ENCODE results near the gene ZNF195.
"Not testable (repeated sequence)": the region's sequence is repeated elsewhere in the genome, so short reads cannot be mapped to it uniquely, and the experiment has no call there.

Gene ZNF195

GRCh38 chr11:3347127-3347526, 31.8 kb downstream of the ZNF195 start:
- DNase-seq (ENCODE audit: low spot score) = no peak

GRCh38 chr11:3346587-3346986, 32.4 kb downstream of the ZNF195 start:
- no peak for DNase-seq (ENCODE audit: low spot score)

- DNase-seq (ENCODE audit: low spot score) = no peak
Observed at GRCh38 chr11:3345736-3346135, 33.2 kb downstream of the ZNF195 start.

- DNase-seq (ENCODE audit: low spot score) = no peak
Observed at GRCh38 chr11:3344327-3345174, 34.4 kb downstream of the ZNF195 start.

GRCh38 chr11:3342709-3343108, 36.2 kb downstream of the ZNF195 start:
- DNase-seq (ENCODE audit: low spot score) = no peak

- peak; percentile 64 for DNase-seq (ENCODE audit: low spot score)
Observed at GRCh38 chr11:3341298-3341697, 37.6 kb downstream of the ZNF195 start.

DNA sequence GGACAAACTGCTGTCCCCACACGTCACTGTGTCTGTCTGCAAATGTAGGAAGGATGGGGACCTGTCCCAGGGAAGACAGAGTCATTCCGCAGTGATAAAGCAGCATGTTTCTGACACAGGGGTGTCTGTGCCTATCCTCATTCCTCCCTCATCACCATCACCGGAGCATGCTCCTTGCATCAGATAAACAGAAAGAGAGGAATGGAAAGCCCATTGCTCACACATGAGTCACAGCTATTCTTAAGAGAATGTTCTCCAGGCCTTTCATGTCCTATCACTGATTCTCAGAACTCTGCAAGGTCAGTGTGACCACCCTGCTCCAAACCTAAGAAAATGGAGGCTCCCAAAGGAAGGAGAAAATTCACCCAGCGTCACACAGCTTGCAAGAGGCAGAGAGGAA, 38.9 kb downstream of the ZNF195 start:
- no peak for DNase-seq (ENCODE audit: low spot score)

DNA sequence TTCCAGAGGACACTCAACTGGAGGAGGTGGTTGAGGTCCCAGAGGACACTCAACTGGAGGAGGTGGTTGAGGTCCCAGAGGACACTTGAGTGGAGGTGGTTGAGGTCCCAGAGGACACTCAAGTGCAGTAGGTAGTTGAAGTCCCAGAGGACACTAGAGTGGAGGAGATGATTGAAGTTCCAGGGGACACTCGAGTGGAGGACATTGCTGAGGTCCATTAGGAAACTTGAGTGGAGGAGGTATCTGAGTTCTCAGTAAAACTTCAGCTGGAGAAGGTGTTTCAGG, 39.7 kb downstream of the ZNF195 start:
- DNase-seq (ENCODE audit: low spot score) = no peak

GRCh38 chr11:3338569-3339339, 40.2 kb downstream of the ZNF195 start:
- DNase-seq (ENCODE audit: low spot score) = no peak

GRCh38 chr11:3336420-3336819, 42.5 kb downstream of the ZNF195 start:
- DNase-seq (ENCODE audit: low spot score) = not testable (repeated sequence)

DNA sequence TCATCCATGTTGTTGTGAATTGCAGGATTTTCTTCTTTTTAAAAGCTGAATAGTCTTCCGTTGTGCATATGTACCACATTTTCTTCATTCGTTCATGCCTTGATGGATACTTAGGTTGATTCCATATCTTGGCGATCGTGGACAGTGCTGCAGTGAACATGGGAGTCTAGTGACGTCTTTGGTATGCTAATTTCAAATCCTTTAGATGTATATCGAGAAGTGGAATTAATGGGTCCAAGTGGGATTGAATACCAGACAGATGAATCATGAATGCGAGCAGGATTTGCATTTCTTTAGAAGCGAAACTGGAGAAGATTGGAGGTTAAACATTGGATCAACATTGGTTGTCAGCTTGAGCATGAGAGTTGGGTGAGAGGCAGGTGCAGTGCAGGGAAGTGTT, 45.8 kb downstream of the ZNF195 start:
- not testable (repeated sequence) for DNase-seq (ENCODE audit: low spot score)

DNA sequence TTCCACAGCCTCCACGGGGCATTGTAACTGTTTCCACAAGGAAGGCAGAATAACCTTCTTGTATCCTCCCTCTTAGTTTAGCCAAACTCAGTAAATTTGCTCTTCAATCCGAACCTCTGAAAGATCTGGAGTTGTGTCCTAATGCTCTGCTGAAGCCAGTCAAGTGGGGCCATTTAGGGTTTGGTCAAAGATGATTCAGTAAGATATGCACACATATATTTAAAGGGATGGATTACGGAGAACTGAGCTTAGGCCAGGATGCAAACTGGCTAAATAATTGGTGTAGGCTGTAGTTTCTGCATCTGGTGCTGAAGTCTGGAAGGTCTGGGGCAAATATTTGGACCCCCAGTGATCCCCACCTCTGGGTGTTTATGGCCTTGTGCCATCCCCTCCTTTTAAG, 47.9 kb downstream of the ZNF195 start:
- not testable (repeated sequence) for DNase-seq (ENCODE audit: low spot score)

GRCh38 chr11:3330064-3330463, 48.9 kb downstream of the ZNF195 start:
- DNase-seq (ENCODE audit: low spot score) = not testable (repeated sequence)

- DNase-seq (ENCODE audit: low spot score) = not testable (repeated sequence)
Observed at GRCh38 chr11:3328503-3328902, 50.4 kb downstream of the ZNF195 start.

DNA sequence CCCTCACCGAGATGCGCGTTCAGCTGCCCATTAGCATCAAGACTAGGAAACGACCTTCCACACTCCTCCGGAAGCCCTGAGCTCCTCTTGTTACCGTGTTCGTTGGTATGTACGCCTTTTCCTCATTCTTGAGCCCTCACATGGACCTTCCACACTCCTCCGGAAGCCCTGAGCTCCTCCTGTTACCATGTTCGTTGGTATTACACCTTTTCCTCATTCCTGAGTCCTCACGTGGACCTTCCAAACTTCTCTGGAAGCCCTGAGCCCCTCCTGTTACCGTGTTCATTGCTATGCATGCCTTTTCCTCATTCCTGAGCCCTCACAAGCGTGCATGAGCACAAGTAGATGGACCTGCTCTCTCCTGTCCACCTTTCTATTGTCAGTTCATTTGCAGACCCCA, 52.5 kb downstream of the ZNF195 start:
- not testable (repeated sequence) for DNase-seq (ENCODE audit: low spot score)

DNA sequence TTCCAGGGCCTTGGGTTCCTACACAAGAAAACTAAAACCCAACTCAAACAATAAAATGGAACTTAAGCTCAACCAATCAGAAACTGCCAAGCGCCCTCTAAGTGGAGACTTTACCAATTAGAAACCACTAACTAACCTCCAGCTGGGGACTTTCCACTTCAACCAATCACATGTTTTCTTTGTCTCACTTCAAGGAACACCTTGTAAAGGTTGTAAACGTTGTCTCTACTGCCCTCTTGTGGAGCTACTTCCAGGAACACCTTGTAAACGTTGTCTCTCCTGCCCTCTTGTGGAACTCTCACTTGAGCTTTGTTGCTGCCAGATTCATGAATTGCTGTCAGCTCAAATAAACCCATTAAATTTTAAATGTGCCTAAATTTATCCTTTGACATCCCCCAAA, 54.2 kb downstream of the ZNF195 start:
- DNase-seq (ENCODE audit: low spot score) = not testable (repeated sequence)
